ENCODE results near the gene CDCP1.

Gene CDCP1

GRCh38 chr3:45180899-45181298 is 34.7 kb upstream of the CDCP1 start:
- in situ Hi-C loops (cut with MboI; ENCODE audit: low pct_unique_long_range_greater_than_20kb, low sequenced_read_pairs, unreplicated experiment): no loop called here
- no peak for DNase-seq (ENCODE audit: low spot score)
- TF ChIP-seq CTCF (IDR thresholded peaks at IDR 0.05; ENCODE audit: extremely low read depth, insufficient read depth, missing control alignments): no peak

GRCh38 chr3:45180051-45180450 is 33.9 kb upstream of the CDCP1 start:
- DNase-seq (ENCODE audit: low spot score): no peak

GRCh38 chr3:45179163-45179562 is 33.0 kb upstream of the CDCP1 start:
- TF ChIP-seq CTCF (IDR thresholded peaks at IDR 0.05; ENCODE audit: extremely low read depth, insufficient read depth, missing control alignments): no peak
- in situ Hi-C loops (cut with MboI; ENCODE audit: low pct_unique_long_range_greater_than_20kb, low sequenced_read_pairs, unreplicated experiment): no loop called here
- no peak for DNase-seq (ENCODE audit: low spot score)

More at GRCh38 chr3:45180051-45180450, 33.9 kb upstream of the CDCP1 start:
- TF ChIP-seq CTCF (IDR thresholded peaks at IDR 0.05; ENCODE audit: extremely low read depth, insufficient read depth, missing control alignments): no peak
- in situ Hi-C loops (cut with MboI; ENCODE audit: low pct_unique_long_range_greater_than_20kb, low sequenced_read_pairs, unreplicated experiment): no loop called here

- DNase-seq (ENCODE audit: low spot score): no peak
- in situ Hi-C loops (cut with MboI; ENCODE audit: low pct_unique_long_range_greater_than_20kb, low sequenced_read_pairs, unreplicated experiment): no loop called here
- no peak for TF ChIP-seq CTCF (IDR thresholded peaks at IDR 0.05; ENCODE audit: extremely low read depth, insufficient read depth, missing control alignments)
Observed at GRCh38 chr3:45178183-45179023, 32.2 kb upstream of the CDCP1 start.

- in situ Hi-C loops (cut with MboI; ENCODE audit: low pct_unique_long_range_greater_than_20kb, low sequenced_read_pairs, unreplicated experiment): no loop called here
- no peak for DNase-seq (ENCODE audit: low spot score)
- no peak for TF ChIP-seq CTCF (IDR thresholded peaks at IDR 0.05; ENCODE audit: extremely low read depth, insufficient read depth, missing control alignments)
Observed at GRCh38 chr3:45176912-45177311, 30.7 kb upstream of the CDCP1 start.

- no peak for TF ChIP-seq CTCF (IDR thresholded peaks at IDR 0.05; ENCODE audit: extremely low read depth, insufficient read depth, missing control alignments)
- in situ Hi-C loops (cut with MboI; ENCODE audit: low pct_unique_long_range_greater_than_20kb, low sequenced_read_pairs, unreplicated experiment): no loop called here
- no peak for DNase-seq (ENCODE audit: low spot score)
Observed at GRCh38 chr3:45174234-45174633, 28.1 kb upstream of the CDCP1 start.

Measured in GM13977 (cell line).